ENCODE measurements around the gene IGF2BP2. TPM values are rescaled to one million over a fixed set of nuclear protein-coding genes. Genes with fewer than 3 reads are reported as not detected.

IGF2BP2 gene
- total RNA-seq, 4 donors from 2014 or later = 5.1 to 29.8 (median 9.3) TPM

- no peak for DNase-seq (ENCODE audit: low spot score in 2 of 2)
- no peak overlapping the region for H3K4me3 ChIP-seq (ENCODE audit: low read depth, poor library complexity, severe bottlenecking)
- TF ChIP-seq CTCF (IDR thresholded peaks at IDR 0.05) (no peak), POLR2A (IDR thresholded peaks at IDR 0.05) (no peak)
- WGBS, 2 donors = 35 to 37% methylated on average over 3 of the region's 3 CpGs
- intact Hi-C loops (cut with DNase I; ENCODE audit: low total_unique reads) = no loop called here
These were observed 59.9 kb downstream of the IGF2BP2 start for GRCh38 chr3:185764980-185765370.

DNA sequence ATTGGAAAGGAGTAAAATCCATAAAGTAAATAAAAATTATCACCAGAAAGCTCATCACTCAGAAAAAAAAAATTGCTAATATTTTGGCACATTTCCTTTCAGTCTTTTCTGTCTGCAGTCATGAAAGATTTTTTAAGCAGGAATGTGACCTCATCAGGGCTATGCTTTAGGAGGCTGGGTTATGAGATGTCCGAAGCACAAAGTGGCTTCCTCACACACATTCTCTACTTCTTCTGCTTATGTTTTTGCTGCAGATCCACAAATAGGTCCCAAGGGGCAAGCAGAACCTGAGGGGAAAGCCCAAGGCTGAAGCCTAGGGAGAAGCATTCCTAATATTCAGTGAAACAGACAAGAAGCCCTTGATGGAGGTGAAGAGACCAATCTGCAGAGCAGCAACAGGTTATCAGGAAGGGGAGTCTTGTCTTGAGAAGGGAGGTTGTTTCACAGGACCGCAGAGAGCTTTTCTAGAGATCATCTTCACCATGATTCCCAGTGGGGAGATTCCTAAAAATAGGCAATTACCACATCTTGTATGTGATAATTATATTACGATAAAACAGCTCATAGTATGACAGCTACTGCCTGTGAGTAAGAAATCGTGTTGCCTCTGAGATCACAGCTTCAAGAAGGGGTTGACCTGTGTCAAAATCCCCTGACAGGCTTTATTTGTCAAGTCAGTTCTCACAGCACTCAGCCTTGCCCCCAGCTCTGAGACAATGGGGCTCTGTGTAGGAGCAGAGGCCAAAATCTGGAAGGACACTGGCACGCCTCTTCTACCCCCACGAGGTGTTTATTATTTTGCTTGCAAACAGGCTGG lies 60.5 kb downstream of the IGF2BP2 start:
- WGBS, 2 donors = 42 to 50% methylated on average over 6 of the region's 6 CpGs
- no peak overlapping the region for H3K4me3 ChIP-seq (ENCODE audit: low read depth, poor library complexity, severe bottlenecking)
- intact Hi-C loops (cut with DNase I; ENCODE audit: low total_unique reads) = no loop called here
- no peak for DNase-seq (ENCODE audit: low spot score in 2 of 2)
- TF ChIP-seq CTCF (IDR thresholded peaks at IDR 0.05) (no peak), POLR2A (IDR thresholded peaks at IDR 0.05) (no peak)

- intact Hi-C loops (cut with DNase I; ENCODE audit: low total_unique reads) = no loop called here
- TF ChIP-seq CTCF (IDR thresholded peaks at IDR 0.05) = no peak
- TF ChIP-seq POLR2A (IDR thresholded peaks at IDR 0.05) = no peak
- no peak for DNase-seq (ENCODE audit: low spot score in 2 of 2)
- H3K4me3 ChIP-seq (ENCODE audit: low read depth, poor library complexity, severe bottlenecking) = no peak overlapping the region
- 61 to 72% methylated on average over 4 of the region's 4 CpGs for WGBS, 2 donors
These were observed 61.4 kb downstream of the IGF2BP2 start for GRCh38 chr3:185763347-185764005.

DNA sequence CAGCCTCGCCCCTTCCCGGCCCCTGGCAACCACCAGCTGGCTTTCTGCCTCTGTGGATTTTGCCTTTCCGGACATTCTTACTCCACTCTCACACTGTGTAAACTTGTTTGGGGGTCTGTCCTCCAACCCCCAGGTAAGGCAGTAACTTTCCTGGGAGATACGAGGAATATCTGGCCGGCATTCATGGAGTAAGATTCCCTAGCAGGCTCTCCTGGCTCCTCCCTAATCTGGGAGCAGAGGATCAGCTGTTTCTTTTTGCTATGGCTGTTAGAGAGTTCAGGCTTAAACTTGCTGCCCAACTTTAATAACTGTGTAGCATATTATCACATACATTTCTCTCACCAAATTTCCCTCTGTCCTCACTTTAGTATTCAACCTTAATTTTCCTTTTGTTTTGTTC lies 64.3 kb downstream of the IGF2BP2 start:
- 3 to 22% methylated on average over 5 of the region's 5 CpGs for WGBS, 2 donors
- no peak for DNase-seq (ENCODE audit: low spot score in 2 of 2)
- intact Hi-C loops (cut with DNase I; ENCODE audit: low total_unique reads) = no loop called here
- no peak overlapping the region for H3K4me3 ChIP-seq (ENCODE audit: low read depth, poor library complexity, severe bottlenecking)
- TF ChIP-seq CTCF (IDR thresholded peaks at IDR 0.05) (no peak), POLR2A (IDR thresholded peaks at IDR 0.05) (no peak)

GRCh38 chr3:185760088-185760487 lies 64.8 kb downstream of the IGF2BP2 start:
- 17 to 24% methylated on average over 2 of the region's 2 CpGs for WGBS, 2 donors
- no peak for DNase-seq (ENCODE audit: low spot score in 2 of 2)
- intact Hi-C loops (cut with DNase I; ENCODE audit: low total_unique reads) = no loop called here
- no peak overlapping the region for H3K4me3 ChIP-seq (ENCODE audit: low read depth, poor library complexity, severe bottlenecking)
- TF ChIP-seq POLR2A (IDR thresholded peaks at IDR 0.05) (no peak), CTCF (IDR thresholded peaks at IDR 0.05) (no peak)

Measured in lower leg skin (tissue), 4 donors.